WTC11 (cell line): ENCODE measurements around the gene ELL3. TPM values are rescaled to one million over a fixed set of nuclear protein-coding genes. Genes with fewer than 3 reads are reported as not detected.
A peak's percentile ranks its signal among the peaks of the same experiment; 100 is the strongest.
"Not testable (repeated sequence)": the region's sequence is repeated elsewhere in the genome, so short reads cannot be mapped to it uniquely, and the experiment has no call there.

Experiments used
- ATAC-seq: fragments of 200-7000 bp; cut with Tn5 transposase; 2 replicates; pipeline ENCODE4 v1.10.0; 2021; ENCODE audit warnings: mild to moderate bottlenecking, moderate library complexity
- CTCF ChIA-PET: fragments of 300-600 bp; sonication (Branson Sonifier 250); formaldehyde crosslinking; loops from one replicate; lab custom pipeline; 2021; ENCODE audit warnings: antibody characterized with exemption; lab: Charles Lee
- POLR2A ChIA-PET: fragments of 350-600 bp; sonication (Branson Sonifier 250); formaldehyde crosslinking; loops from one replicate; lab custom pipeline; 2021; ENCODE audit warnings: antibody characterized with exemption; lab: Charles Lee
- DNase-seq: peaks from one replicate; pipeline ENCODE4 v3.0.0; 2021; ENCODE audit warnings: low spot score
- H3K27ac Mint-ChIP-seq: 2 replicates; pipeline ENCODE4 v1.8.0; 2021; ENCODE audit warnings: mixed read lengths
- H3K27me3 Mint-ChIP-seq: 2 replicates; pipeline ENCODE4 v1.8.0; 2021; ENCODE audit warnings: low read depth, mild to moderate bottlenecking, moderate library complexity, mixed read lengths
- H3K36me3 Mint-ChIP-seq: 2 replicates; pipeline ENCODE4 v1.8.0; 2021; ENCODE audit warnings: mixed read lengths
- H3K4me1 Mint-ChIP-seq: 2 replicates; pipeline ENCODE4 v1.8.0; 2022; ENCODE audit warnings: mixed read lengths
- H3K4me3 Mint-ChIP-seq: 2 replicates; pipeline ENCODE4 v1.8.0; 2021; ENCODE audit warnings: mild to moderate bottlenecking, moderate library complexity, mixed read lengths
- H3K9me3 Mint-ChIP-seq: 2 replicates; pipeline ENCODE4 v1.8.0; 2021; ENCODE audit warnings: mixed read lengths
- AR ChIP-seq: fragments of 250-450 bp; sonication (Bioruptor Pico); IDR thresholded peaks from 2 replicates; pipeline ENCODE4 v1.9.0; 2021; ENCODE audit warnings: mild to moderate bottlenecking
- ATF2 ChIP-seq: sonication (generic); formaldehyde crosslinking; IDR thresholded peaks from 2 replicates; pipeline ENCODE4 v1.8.1; 2022; ENCODE audit warnings: low read depth, missing genetic modification reagents, borderline replicate concordance
- CREB1 ChIP-seq: sonication (generic); formaldehyde crosslinking; IDR thresholded peaks from 2 replicates; pipeline ENCODE4 v1.8.0; 2023; ENCODE audit warnings: mild to moderate bottlenecking, missing genetic modification reagents
- E2F4 ChIP-seq: sonication (generic); formaldehyde crosslinking; IDR thresholded peaks from 2 replicates; pipeline ENCODE4 v1.8.1; 2022; ENCODE audit warnings: low read depth, mild to moderate bottlenecking, moderate library complexity, missing genetic modification reagents, borderline replicate concordance
- ESRRA ChIP-seq: sonication (generic); formaldehyde crosslinking; IDR thresholded peaks from 2 replicates; pipeline ENCODE4 v1.8.1; 2022; ENCODE audit warnings: mild to moderate bottlenecking, missing genetic modification reagents, borderline replicate concordance
- FOXK1 ChIP-seq: sonication (generic); formaldehyde crosslinking; IDR thresholded peaks from 2 replicates; pipeline ENCODE4 v1.8.0; 2022; ENCODE audit warnings: mild to moderate bottlenecking, moderate library complexity, missing genetic modification reagents
- FOXP4 ChIP-seq: sonication (generic); formaldehyde crosslinking; IDR thresholded peaks from 2 replicates; pipeline ENCODE4 v1.8.0; 2022; ENCODE audit warnings: mild to moderate bottlenecking, missing genetic modification reagents
- MAX ChIP-seq: sonication (generic); formaldehyde crosslinking; IDR thresholded peaks from 2 replicates; pipeline ENCODE4 v1.8.0; 2022; ENCODE audit warnings: mild to moderate bottlenecking, missing genetic modification reagents
- MXD4 ChIP-seq: fragments of 250-450 bp; sonication (Bioruptor Pico); IDR thresholded peaks from 2 replicates; pipeline ENCODE4 v1.8.0; 2021; ENCODE audit warnings: mild to moderate bottlenecking, moderate library complexity, borderline replicate concordance
- RELA ChIP-seq: sonication (generic); formaldehyde crosslinking; IDR thresholded peaks from 2 replicates; pipeline ENCODE4 v1.8.1; 2022; ENCODE audit warnings: missing genetic modification reagents, mild to moderate bottlenecking, borderline replicate concordance
- SP1 ChIP-seq: sonication (generic); formaldehyde crosslinking; conservative IDR thresholded peaks from 2 replicates; pipeline ENCODE4 v1.8.1; 2022; ENCODE audit warnings: missing genetic modification reagents
- TEAD1 ChIP-seq: sonication (generic); formaldehyde crosslinking; IDR thresholded peaks from 2 replicates; pipeline ENCODE4 v1.8.0; 2022; ENCODE audit warnings: mild to moderate bottlenecking, missing genetic modification reagents
- ZNF121 ChIP-seq: sonication (generic); formaldehyde crosslinking; IDR thresholded peaks from 2 replicates; pipeline ENCODE4 v1.8.0; 2023; ENCODE audit warnings: missing genetic modification reagents
- ZNF281 ChIP-seq: sonication (generic); formaldehyde crosslinking; IDR thresholded peaks from 2 replicates; pipeline ENCODE4 v1.8.0; 2023; ENCODE audit warnings: mild to moderate bottlenecking, missing genetic modification reagents
- ZSCAN18 ChIP-seq: fragments of 250-450 bp; sonication (Bioruptor Pico); IDR thresholded peaks from 2 replicates; pipeline ENCODE4 v2.1.2; 2022; ENCODE audit warnings: mild to moderate bottlenecking, moderate library complexity
- total RNA-seq: library from RNA; stranded (reverse); gene quantifications from 3 replicates; pipeline ENCODE4 v1.2.3, GENCODE V29; 2021

Gene ELL3
- total RNA-seq, 1 experiment from 2014 or later: 8.8 TPM

GRCh38 chr15:43826029-43826507, 49.3 kb upstream of the ELL3 start:
- peaks cover 24% of the 10 kb centered on the region for H3K36me3 Mint-ChIP-seq

GRCh38 chr15:43825305-43825704, 48.5 kb upstream of the ELL3 start:
- CTCF ChIA-PET: interaction anchor here (0.9 to 1.3 kb wide), 4 partner anchors 49 to 449 kb away, joined by 3 to 7 read pairs (median 4); partner anchors contain the start of gene ELL3
- ATAC-seq, DNase-seq, H3K4me3 Mint-ChIP-seq, POLR2A ChIA-PET, H3K9me3 Mint-ChIP-seq, H3K27ac Mint-ChIP-seq: not testable (repeated sequence)
- peaks cover 12% of the 10 kb centered on the region for H3K4me1 Mint-ChIP-seq
- peaks cover 27% of the 10 kb centered on the region for H3K36me3 Mint-ChIP-seq
- peaks cover 24% of the 10 kb centered on the region for H3K27me3 Mint-ChIP-seq

More at GRCh38 chr15:43826029-43826507, 49.3 kb upstream of the ELL3 start:
- Mint-ChIP-seq H3K4me3 (peak overlapping the region; percentile 75), H3K9me3 (peaks cover 6% of the 10 kb centered on the region), H3K27me3 (peaks cover 24% of the 10 kb centered on the region), H3K27ac (no peak overlapping the region), H3K4me1 (peaks cover 12% of the 10 kb centered on the region)
- DNase-seq (no peak), ATAC-seq (no peak)
- TF ChIP-seq ZNF121 (CRISPR knock-in tag) (peak; percentile 82), MXD4 (CRISPR knock-in tag) (no peak)
- ChIA-PET POLR2A (no interaction called here), CTCF (no interaction called here)

- peak; percentile 81 for DNase-seq
- ChIA-PET CTCF (interaction anchor here (0.9 to 1.4 kb wide), 6 partner anchors 24 to 454 kb away, joined by 3 to 7 read pairs (median 4); partner anchors contain the start of genes ELL3, HYPK, SERINC4 and TUBGCP4), POLR2A (interaction anchor here (0.9 to 1.0 kb wide), 4 partner anchors 24 to 314 kb away, joined by 3 to 4 read pairs (median 3); partner anchors contain the start of genes HYPK and SERINC4)
- Mint-ChIP-seq H3K27ac (peak within 1 kb of the TSS; percentile 99), H3K27me3 (peaks cover 24% of the 10 kb centered on the region), H3K9me3 (peaks cover 6% of the 10 kb centered on the region), H3K4me1 (peaks cover 12% of the 10 kb centered on the region), H3K4me3 (peak within 1 kb of the TSS; percentile 95), H3K36me3 (peaks cover 28% of the 10 kb centered on the region)
- peak; percentile 85 for ATAC-seq
- TF ChIP-seq FOXP4 (peak; percentile 87; the same call in 1 of the 2 replicates), ZNF281 (CRISPR knock-in tag) (peak; percentile 73; the same call in 1 of the 2 replicates), RELA (CRISPR knock-in tag) (no peak), E2F4 (CRISPR knock-in tag) (0 out of 2 replicates have a peak, but pooled peaks have one; percentile 37), ESRRA (0 out of 2 replicates have a peak, but pooled peaks have one; percentile 58), FOXK1 (CRISPR knock-in tag) (peak; percentile 87), CREB1 (peak; percentile 41; the same call in 1 of the 2 replicates), TEAD1 (peak; percentile 62; the same call in 1 of the 2 replicates), SP1 (CRISPR knock-in tag) (peak; percentile 53; the same call in 1 of the 2 replicates), ATF2 (no peak), ZSCAN18 (no peak), AR (CRISPR knock-in tag) (no peak), MAX (peak; percentile 99)
These were observed 47.8 kb upstream of the ELL3 start, which contains the start of gene MFAP1 for GRCh38 chr15:43824302-43825246. Gene MFAP1, minus strand, starts transcription at chr15:43824690. Its CDS starts 121 bp downstream, at chr15:43824569.
